ENCODE results near the gene CLEC1A.
"Not testable (repeated sequence)": the region's sequence is repeated elsewhere in the genome, so short reads cannot be mapped to it uniquely, and the experiment has no call there.

The CLEC1A gene

GRCh38 chr12:10052193-10052913 is 46.4 kb downstream of the CLEC1A start:
- Histone ChIP-seq H3K36me3 (ENCODE audit: control insufficient read depth, insufficient read depth, low read length) (no peaks in the 10 kb centered on the region), H3K4me3 (ENCODE audit: extremely low read depth, insufficient read depth, low read length, poor library complexity, severe bottlenecking) (no peak overlapping the region), H3K9me3 (ENCODE audit: control insufficient read depth, low read length) (no peaks in the 10 kb centered on the region), H3K4me1 (ENCODE audit: control insufficient read depth, insufficient read depth, low read length, poor library complexity, severe bottlenecking) (no peaks in the 10 kb centered on the region), H3K27ac (ENCODE audit: low read depth, low read length, severe bottlenecking) (no peak overlapping the region)
- 88 to 94% methylated on average over 4 to 7 of the region's 7 CpGs for WGBS, 2 experiments (ENCODE audit: insufficient coverage in 2 of 2)

- H3K9me3 ChIP-seq (ENCODE audit: control insufficient read depth, low read length) = no peaks in the 10 kb centered on the region
- no peak overlapping the region for H3K4me3 ChIP-seq (ENCODE audit: extremely low read depth, insufficient read depth, low read length, poor library complexity, severe bottlenecking)
- no peak overlapping the region for H3K27ac ChIP-seq (ENCODE audit: low read depth, low read length, severe bottlenecking)
- 95 to 100% methylated on average over 2 to 3 of the region's 3 CpGs for WGBS, 2 experiments (ENCODE audit: insufficient coverage in 2 of 2)
- no peaks in the 10 kb centered on the region for H3K36me3 ChIP-seq (ENCODE audit: control insufficient read depth, insufficient read depth, low read length)
- no peaks in the 10 kb centered on the region for H3K4me1 ChIP-seq (ENCODE audit: control insufficient read depth, insufficient read depth, low read length, poor library complexity, severe bottlenecking)
These were observed 50.3 kb downstream of the CLEC1A start for GRCh38 chr12:10048526-10048925.

GRCh38 chr12:10042167-10042566 is 56.6 kb downstream of the CLEC1A start:
- Histone ChIP-seq H3K4me3 (ENCODE audit: extremely low read depth, insufficient read depth, low read length, poor library complexity, severe bottlenecking) (no peak overlapping the region), H3K36me3 (ENCODE audit: control insufficient read depth, insufficient read depth, low read length) (no peaks in the 10 kb centered on the region), H3K9me3 (ENCODE audit: control insufficient read depth, low read length) (no peaks in the 10 kb centered on the region)

GRCh38 chr12:10033783-10034545 is 64.8 kb downstream of the CLEC1A start:
- Histone ChIP-seq H3K4me1 (ENCODE audit: control insufficient read depth, insufficient read depth, low read length, poor library complexity, severe bottlenecking) (peaks cover 6% of the 10 kb centered on the region), H3K4me3 (ENCODE audit: extremely low read depth, insufficient read depth, low read length, poor library complexity, severe bottlenecking) (no peak overlapping the region), H3K9me3 (ENCODE audit: control insufficient read depth, low read length) (no peaks in the 10 kb centered on the region), H3K27ac (ENCODE audit: low read depth, low read length, severe bottlenecking) (no peak overlapping the region), H3K36me3 (ENCODE audit: control insufficient read depth, insufficient read depth, low read length) (no peaks in the 10 kb centered on the region)
- WGBS, 2 experiments (ENCODE audit: insufficient coverage in 2 of 2) = no CpG with 5 or more reads among the region's 1 CpG

More at GRCh38 chr12:10042167-10042566, 56.6 kb downstream of the CLEC1A start:
- no peaks in the 10 kb centered on the region for H3K4me1 ChIP-seq (ENCODE audit: control insufficient read depth, insufficient read depth, low read length, poor library complexity, severe bottlenecking)
- no peak overlapping the region for H3K27ac ChIP-seq (ENCODE audit: low read depth, low read length, severe bottlenecking)

- 77 to 83% methylated on average over 4 of the region's 5 CpGs for WGBS, 2 experiments (ENCODE audit: insufficient coverage in 2 of 2)
- no peaks in the 10 kb centered on the region for H3K9me3 ChIP-seq (ENCODE audit: control insufficient read depth, low read length)
- H3K36me3 ChIP-seq (ENCODE audit: control insufficient read depth, insufficient read depth, low read length) = no peaks in the 10 kb centered on the region
- H3K27ac ChIP-seq (ENCODE audit: low read depth, low read length, severe bottlenecking) = peak overlapping the region; percentile 90
- H3K4me3 ChIP-seq (ENCODE audit: extremely low read depth, insufficient read depth, low read length, poor library complexity, severe bottlenecking) = no peak overlapping the region
- peaks cover 6% of the 10 kb centered on the region for H3K4me1 ChIP-seq (ENCODE audit: control insufficient read depth, insufficient read depth, low read length, poor library complexity, severe bottlenecking)
These were observed 67.0 kb downstream of the CLEC1A start for GRCh38 chr12:10031771-10032175.

GRCh38 chr12:10031321-10031720 is 67.5 kb downstream of the CLEC1A start:
- 76 to 83% methylated on average over 3 to 4 of the region's 4 CpGs for WGBS, 2 experiments (ENCODE audit: insufficient coverage in 2 of 2)
- Histone ChIP-seq H3K27ac (ENCODE audit: low read depth, low read length, severe bottlenecking) (peak overlapping the region; percentile 90), H3K4me3 (ENCODE audit: extremely low read depth, insufficient read depth, low read length, poor library complexity, severe bottlenecking) (no peak overlapping the region)

GRCh38 chr12:10030446-10030845 is 68.3 kb downstream of the CLEC1A start, which contains the start of gene CLEC9A:
TSS of gene CLEC9A (plus strand) at chr12:10030682. CDS start at chr12:10052688, 22,006 bp downstream.
- no peak within 1 kb of the TSS for H3K4me3 ChIP-seq (ENCODE audit: extremely low read depth, insufficient read depth, low read length, poor library complexity, severe bottlenecking)
- H3K4me1 ChIP-seq (ENCODE audit: control insufficient read depth, insufficient read depth, low read length, poor library complexity, severe bottlenecking) = peaks cover 6% of the 10 kb centered on the region
- no peaks in the 10 kb centered on the region for H3K36me3 ChIP-seq (ENCODE audit: control insufficient read depth, insufficient read depth, low read length)
- no peaks in the 10 kb centered on the region for H3K9me3 ChIP-seq (ENCODE audit: control insufficient read depth, low read length)
- H3K27ac ChIP-seq (ENCODE audit: low read depth, low read length, severe bottlenecking) = peak within 1 kb of the TSS; percentile 90
- WGBS, 2 experiments (ENCODE audit: insufficient coverage in 2 of 2) = 80 to 81% methylated on average over 1 to 7 of the region's 14 CpGs

More at GRCh38 chr12:10031321-10031720, 67.5 kb downstream of the CLEC1A start:
- H3K4me1 ChIP-seq (ENCODE audit: control insufficient read depth, insufficient read depth, low read length, poor library complexity, severe bottlenecking) = peaks cover 6% of the 10 kb centered on the region
- H3K9me3 ChIP-seq (ENCODE audit: control insufficient read depth, low read length) = no peaks in the 10 kb centered on the region
- no peaks in the 10 kb centered on the region for H3K36me3 ChIP-seq (ENCODE audit: control insufficient read depth, insufficient read depth, low read length)

- Histone ChIP-seq H3K4me1 (ENCODE audit: control insufficient read depth, insufficient read depth, low read length, poor library complexity, severe bottlenecking) (peaks cover 3% of the 10 kb centered on the region), H3K9me3 (ENCODE audit: control insufficient read depth, low read length) (no peaks in the 10 kb centered on the region), H3K36me3 (ENCODE audit: control insufficient read depth, insufficient read depth, low read length) (no peaks in the 10 kb centered on the region), H3K4me3 (ENCODE audit: extremely low read depth, insufficient read depth, low read length, poor library complexity, severe bottlenecking) (no peak overlapping the region), H3K27ac (ENCODE audit: low read depth, low read length, severe bottlenecking) (no peak overlapping the region)
- WGBS, 2 experiments (ENCODE audit: insufficient coverage in 2 of 2) = 50 to 80% methylated on average over 1 to 3 of the region's 4 CpGs
These were observed 71.1 kb downstream of the CLEC1A start for GRCh38 chr12:10027721-10028120.

- Histone ChIP-seq H3K27ac (ENCODE audit: low read depth, low read length, severe bottlenecking) (no peak overlapping the region), H3K4me3 (ENCODE audit: extremely low read depth, insufficient read depth, low read length, poor library complexity, severe bottlenecking) (no peak overlapping the region), H3K36me3 (ENCODE audit: control insufficient read depth, insufficient read depth, low read length) (no peaks in the 10 kb centered on the region), H3K9me3 (ENCODE audit: control insufficient read depth, low read length) (no peaks in the 10 kb centered on the region), H3K4me1 (ENCODE audit: control insufficient read depth, insufficient read depth, low read length, poor library complexity, severe bottlenecking) (peaks cover 3% of the 10 kb centered on the region)
- 72 to 82% methylated on average over 2 to 3 of the region's 3 CpGs for whole genome bisulfite sequencing, 2 experiments (ENCODE audit: insufficient coverage in 2 of 2)
These were observed 71.5 kb downstream of the CLEC1A start for GRCh38 chr12:10027311-10027710.

- H3K27ac ChIP-seq (ENCODE audit: low read depth, low read length, severe bottlenecking); H3K4me3 ChIP-seq (ENCODE audit: extremely low read depth, insufficient read depth, low read length, poor library complexity, severe bottlenecking); H3K9me3 ChIP-seq (ENCODE audit: control insufficient read depth, low read length); H3K4me1 ChIP-seq (ENCODE audit: control insufficient read depth, insufficient read depth, low read length, poor library complexity, severe bottlenecking); H3K36me3 ChIP-seq (ENCODE audit: control insufficient read depth, insufficient read depth, low read length): not testable (repeated sequence)
- WGBS, 2 experiments (ENCODE audit: insufficient coverage in 2 of 2) = no CpG with 5 or more reads among the region's 4 CpGs
These were observed 72.1 kb downstream of the CLEC1A start for GRCh38 chr12:10026666-10027065.

GRCh38 chr12:10025236-10025635 is 73.5 kb downstream of the CLEC1A start:
- H3K4me1 ChIP-seq (ENCODE audit: control insufficient read depth, insufficient read depth, low read length, poor library complexity, severe bottlenecking) = no peaks in the 10 kb centered on the region
- no peaks in the 10 kb centered on the region for H3K9me3 ChIP-seq (ENCODE audit: control insufficient read depth, low read length)
- no peaks in the 10 kb centered on the region for H3K36me3 ChIP-seq (ENCODE audit: control insufficient read depth, insufficient read depth, low read length)
- H3K27ac ChIP-seq (ENCODE audit: low read depth, low read length, severe bottlenecking) = no peak overlapping the region
- no peak overlapping the region for H3K4me3 ChIP-seq (ENCODE audit: extremely low read depth, insufficient read depth, low read length, poor library complexity, severe bottlenecking)
- no CpG with 5 or more reads among the region's 3 CpGs for WGBS, 2 experiments (ENCODE audit: insufficient coverage in 2 of 2)
